GM12801 (cell line): ENCODE measurements around the gene U2AF1L4.

Experiments
- TF ChIP-seq, protein P1 (sequence below): IDR thresholded peaks from one replicate; pipeline ENCODE4 v1.5.1; 2011; ENCODE audit warnings: control low read depth; ENCODE audit not compliant: insufficient read length; ENCODE audit errors: extremely low read depth

The U2AF1L4 gene

DNA sequence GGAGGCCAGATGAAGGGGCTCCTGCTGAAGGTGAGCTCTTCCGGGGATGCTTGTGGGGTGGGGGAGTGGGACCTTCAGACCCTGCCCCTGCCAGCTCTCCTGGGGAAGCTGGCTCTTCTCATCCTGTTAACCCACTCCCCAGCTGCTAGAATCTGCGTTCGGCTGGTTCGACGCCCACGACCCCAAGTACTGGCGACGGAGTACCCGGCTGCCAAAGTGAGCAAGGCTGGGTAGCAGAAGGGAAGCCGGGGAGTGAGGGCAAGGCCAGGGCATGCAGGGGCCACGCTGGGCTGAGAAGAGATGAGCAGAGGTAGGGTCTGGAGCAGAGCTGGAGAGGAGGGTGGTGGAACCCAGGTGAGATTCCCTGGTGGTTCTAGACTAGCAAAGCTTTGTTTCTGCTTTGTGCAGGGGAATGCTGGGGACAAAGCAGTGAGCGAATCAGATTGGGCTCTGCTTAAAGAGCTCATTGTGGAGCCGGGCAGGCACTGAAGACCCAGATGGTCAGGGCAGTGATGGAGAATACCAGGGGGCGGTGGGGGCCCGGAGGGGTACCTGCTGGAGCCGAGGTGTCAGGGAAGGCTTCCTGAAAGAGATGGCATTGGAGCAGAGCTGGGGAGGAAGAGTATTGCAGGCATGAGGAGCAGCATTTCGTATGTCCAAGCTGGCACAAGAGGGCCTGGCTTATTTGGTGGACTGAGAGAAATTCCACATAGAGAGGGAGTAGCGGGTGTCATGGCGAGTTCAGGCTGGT lies 17.1 kb downstream of the U2AF1L4 start:
- TF ChIP-seq, protein P1, sequence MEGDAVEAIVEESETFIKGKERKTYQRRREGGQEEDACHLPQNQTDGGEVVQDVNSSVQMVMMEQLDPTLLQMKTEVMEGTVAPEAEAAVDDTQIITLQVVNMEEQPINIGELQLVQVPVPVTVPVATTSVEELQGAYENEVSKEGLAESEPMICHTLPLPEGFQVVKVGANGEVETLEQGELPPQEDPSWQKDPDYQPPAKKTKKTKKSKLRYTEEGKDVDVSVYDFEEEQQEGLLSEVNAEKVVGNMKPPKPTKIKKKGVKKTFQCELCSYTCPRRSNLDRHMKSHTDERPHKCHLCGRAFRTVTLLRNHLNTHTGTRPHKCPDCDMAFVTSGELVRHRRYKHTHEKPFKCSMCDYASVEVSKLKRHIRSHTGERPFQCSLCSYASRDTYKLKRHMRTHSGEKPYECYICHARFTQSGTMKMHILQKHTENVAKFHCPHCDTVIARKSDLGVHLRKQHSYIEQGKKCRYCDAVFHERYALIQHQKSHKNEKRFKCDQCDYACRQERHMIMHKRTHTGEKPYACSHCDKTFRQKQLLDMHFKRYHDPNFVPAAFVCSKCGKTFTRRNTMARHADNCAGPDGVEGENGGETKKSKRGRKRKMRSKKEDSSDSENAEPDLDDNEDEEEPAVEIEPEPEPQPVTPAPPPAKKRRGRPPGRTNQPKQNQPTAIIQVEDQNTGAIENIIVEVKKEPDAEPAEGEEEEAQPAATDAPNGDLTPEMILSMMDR = no peak

DNA sequence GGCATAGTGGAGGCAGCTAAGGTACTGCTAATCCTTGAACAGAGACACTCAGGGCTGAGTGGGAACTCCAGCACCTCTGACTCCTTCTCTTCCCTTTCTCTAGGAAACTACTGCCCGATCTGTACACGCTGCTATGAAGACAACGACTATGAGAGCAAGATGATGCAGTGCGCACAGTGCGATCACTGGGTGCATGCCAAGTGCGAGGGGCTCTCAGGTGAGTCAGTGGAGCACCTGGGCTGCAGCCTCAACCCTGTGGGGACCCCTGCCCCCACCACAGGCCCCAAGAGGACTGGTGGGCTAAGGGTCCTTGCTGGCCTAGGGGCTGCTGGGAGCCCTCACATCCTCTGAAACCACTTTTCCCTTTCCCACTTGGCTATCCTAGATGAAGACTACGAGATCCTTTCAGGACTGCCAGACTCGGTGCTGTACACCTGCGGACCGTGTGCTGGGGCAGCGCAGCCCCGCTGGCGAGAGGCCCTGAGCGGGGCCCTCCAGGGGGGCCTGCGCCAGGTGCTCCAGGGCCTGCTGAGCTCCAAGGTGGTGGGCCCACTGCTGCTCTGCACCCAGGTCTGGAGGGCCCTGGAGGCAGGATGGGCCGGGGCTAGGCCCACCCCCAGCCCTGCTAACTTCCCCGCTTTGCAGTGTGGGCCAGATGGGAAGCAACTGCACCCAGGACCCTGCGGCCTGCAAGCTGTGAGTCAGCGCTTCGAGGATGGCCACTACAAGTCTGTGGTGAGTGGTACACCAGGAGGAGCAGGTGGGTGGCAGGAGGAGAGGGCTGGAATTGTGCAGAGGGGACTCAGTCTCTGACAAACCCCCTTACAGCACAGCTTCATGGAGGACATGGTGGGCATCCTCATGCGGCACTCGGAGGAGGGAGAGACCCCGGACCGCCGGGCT lies 17.9 kb downstream of the U2AF1L4 start:
- TF ChIP-seq, protein P1 = no peak

DNA sequence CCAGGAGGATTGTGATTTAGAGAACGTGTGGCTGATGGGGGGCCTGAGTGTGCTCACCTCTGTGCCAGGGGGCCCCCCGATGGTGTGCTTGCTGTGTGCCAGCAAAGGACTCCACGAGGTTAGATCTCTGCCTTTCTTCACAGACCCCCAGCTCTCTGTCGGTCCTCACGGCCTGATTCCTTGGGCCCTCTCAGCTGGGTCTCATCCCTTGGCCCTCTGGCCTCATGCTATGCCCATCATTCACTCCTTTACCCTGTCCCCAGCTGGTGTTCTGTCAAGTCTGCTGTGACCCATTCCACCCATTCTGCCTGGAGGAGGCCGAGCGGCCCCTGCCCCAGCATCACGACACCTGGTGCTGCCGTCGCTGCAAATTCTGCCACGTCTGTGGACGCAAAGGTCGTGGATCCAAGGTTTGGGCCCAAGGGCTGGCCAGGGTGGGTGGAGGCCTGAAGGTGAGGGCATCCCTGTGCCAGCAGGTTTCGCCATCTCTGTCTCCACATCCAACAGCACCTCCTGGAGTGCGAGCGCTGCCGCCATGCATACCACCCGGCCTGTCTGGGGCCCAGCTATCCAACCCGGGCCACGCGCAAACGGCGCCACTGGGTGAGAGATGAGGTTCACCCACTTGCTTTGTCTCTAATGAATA lies 19.9 kb downstream of the U2AF1L4 start:
- TF ChIP-seq, protein P1 = no peak

DNA sequence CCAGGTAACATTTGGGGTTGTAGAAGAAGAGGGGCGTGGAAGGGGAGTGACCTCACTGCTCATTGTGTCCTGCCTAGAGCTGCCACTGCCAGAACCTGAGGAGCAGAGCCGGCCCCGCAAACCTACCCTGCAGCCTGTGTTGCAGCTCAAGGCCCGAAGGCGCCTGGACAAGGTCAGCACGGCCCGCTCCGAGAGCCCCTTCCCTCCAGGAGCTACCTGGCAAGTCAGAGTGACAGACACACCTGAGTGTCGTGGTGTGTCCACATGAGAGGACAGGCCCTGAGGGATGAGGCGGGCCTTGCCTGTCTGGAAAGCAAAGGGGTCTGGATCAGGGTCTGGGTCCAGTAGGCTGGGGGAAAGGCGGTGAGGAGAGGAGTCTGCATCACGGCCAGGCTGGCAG lies 20.7 kb downstream of the U2AF1L4 start:
- TF ChIP-seq, protein P1 = no peak

DNA sequence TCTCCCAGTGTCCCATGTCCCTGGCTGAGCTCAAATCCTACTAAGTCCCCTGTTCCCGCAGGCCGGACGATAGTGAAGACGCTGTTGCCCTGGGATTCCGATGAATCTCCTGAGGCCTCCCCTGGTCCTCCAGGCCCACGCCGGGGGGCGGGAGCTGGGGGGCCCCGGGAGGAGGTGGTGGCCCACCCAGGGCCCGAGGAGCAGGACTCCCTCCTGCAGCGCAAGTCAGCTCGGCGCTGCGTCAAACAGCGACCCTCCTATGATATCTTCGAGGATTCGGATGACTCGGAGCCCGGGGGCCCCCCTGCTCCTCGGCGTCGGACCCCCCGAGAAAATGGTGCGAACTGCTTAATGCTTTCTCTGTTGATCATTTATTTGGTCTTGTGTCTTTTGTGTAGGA lies 21.5 kb downstream of the U2AF1L4 start:
- TF ChIP-seq, protein P1 = no peak

DNA sequence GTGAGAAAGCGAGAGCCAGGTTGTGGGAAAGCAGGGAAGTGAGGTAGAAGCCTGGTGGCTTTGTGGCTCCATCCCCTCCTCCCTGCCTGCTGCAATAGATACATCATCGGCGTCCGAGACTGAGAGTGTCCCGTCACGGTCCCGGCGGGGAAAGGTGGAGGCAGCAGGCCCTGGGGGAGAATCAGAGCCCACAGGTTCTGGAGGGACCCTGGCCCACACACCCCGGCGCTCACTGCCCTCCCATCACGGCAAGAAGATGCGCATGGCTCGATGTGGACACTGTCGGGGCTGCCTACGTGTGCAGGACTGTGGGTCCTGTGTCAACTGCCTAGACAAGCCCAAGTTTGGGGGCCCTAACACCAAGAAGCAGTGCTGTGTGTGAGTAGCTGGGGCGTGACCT lies 22.3 kb downstream of the U2AF1L4 start:
- TF ChIP-seq, protein P1 = no peak

DNA sequence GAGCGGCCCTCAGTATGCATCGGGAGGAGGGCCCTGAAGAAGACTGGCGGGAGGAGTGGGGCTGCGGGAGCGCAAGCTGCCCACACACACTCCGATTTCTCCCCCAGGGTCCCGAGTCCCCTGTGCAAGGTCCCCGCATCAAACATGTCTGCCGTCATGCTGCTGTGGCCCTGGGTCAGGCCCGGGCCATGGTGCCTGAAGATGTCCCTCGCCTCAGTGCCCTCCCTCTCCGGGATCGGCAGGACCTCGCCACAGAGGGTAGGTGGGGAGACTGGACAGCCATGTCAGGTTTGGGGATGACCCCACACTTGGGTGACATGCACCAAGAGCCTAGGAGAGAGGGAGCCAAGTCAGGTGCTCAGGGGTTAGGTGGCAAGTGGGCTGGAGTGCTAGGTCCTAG lies 22.8 kb downstream of the U2AF1L4 start:
- TF ChIP-seq, protein P1 = no peak
